ENCODE results near the gene OTOS.

The OTOS gene

DNA sequence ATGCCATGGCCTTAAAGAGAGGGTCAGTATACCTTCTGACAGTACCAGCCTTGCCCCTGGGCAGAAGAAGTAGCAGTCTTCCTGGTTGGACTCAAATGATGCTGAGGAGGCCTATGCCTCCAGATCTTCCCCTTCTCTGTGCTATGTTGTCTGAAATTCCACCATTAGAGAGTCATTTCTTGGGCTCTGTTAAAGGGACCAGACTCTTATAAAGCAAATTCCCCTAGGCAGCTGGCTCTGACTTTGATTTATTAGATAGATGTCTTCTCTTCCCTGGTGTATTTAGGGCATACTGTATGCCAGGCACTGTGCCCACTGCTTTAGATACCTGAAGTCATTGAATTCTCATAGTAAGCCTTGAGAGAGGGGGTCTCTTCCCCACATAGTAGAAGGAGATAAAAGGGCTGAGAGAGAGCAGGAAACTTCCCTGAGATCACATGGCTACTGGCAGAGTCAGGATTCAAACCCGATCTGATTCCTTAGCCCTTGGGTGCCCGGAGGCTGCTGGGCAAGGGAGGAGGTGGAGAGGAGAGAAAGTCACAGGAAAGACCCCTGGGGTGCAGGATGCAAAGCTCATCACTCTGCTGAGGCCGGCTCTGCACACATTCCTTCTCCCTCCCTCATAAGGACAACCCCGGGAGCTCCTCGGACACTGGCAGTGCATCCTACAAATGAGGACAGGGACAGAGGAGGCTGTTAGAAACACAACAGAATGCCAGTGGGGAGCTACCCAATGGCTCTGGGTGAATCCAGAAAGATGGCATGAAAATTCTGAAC, 27.4 kb downstream of the OTOS start:
- H3K4me1 Mint-ChIP-seq (ENCODE audit: low read depth): no peaks in the 10 kb centered on the region
- DNase-seq (ENCODE audit: low spot score): no peak
- no peak overlapping the region for H3K4me3 Mint-ChIP-seq
- no peaks in the 10 kb centered on the region for H3K36me3 Mint-ChIP-seq (ENCODE audit: low read depth)
- no peak overlapping the region for H3K27ac Mint-ChIP-seq
- no peaks in the 10 kb centered on the region for H3K9me3 Mint-ChIP-seq
- peaks cover 23% of the 10 kb centered on the region for H3K27me3 Mint-ChIP-seq (ENCODE audit: low read depth)

DNA sequence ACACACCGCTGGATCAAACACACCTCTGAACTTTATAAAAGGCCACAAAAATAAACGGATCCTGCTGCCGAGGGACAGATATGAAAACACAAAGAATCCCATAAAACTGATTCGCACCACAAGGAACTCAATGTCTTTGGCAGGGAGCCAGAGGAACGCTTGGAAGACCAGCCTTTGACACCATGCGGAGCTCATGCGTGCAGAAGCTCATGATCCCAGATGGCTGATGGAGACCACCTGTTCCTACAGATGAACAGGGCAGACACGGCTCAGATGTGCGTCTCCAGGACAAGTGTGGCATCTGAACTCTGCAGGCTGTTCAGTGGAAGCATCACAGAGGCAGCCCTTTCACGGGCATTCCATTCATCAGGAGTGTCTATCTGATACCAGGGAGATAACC, 29.2 kb downstream of the OTOS start:
- Mint-ChIP-seq H3K36me3 (ENCODE audit: low read depth) (no peaks in the 10 kb centered on the region), H3K4me3 (no peak overlapping the region), H3K27ac (no peak overlapping the region), H3K9me3 (no peaks in the 10 kb centered on the region), H3K27me3 (ENCODE audit: low read depth) (peaks cover 23% of the 10 kb centered on the region), H3K4me1 (ENCODE audit: low read depth) (no peaks in the 10 kb centered on the region)
- DNase-seq (ENCODE audit: low spot score): no peak

DNA sequence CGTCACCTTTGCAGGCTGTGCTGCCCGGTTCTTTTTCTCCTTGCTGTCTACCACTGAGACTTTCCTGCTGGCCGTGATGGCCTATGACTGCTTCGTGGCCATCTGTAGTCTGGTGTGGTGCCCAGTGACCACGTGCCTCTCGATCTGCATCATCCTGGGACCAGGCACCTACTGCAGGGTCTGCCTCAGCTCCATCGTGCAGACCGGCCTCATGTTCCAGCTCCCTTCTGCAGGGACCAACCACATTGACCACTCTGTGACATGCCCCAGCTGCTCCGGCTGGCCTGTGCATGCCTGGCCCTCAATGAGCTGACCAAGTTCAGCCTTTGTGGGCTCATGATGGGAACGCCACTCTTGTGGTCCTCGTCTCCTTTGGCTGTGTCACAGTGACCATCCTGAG, 31.1 kb downstream of the OTOS start:
- no peak for DNase-seq (ENCODE audit: low spot score)
- Mint-ChIP-seq H3K36me3 (ENCODE audit: low read depth) (no peaks in the 10 kb centered on the region), H3K9me3 (no peaks in the 10 kb centered on the region), H3K4me1 (ENCODE audit: low read depth) (no peaks in the 10 kb centered on the region), H3K4me3 (no peak overlapping the region), H3K27ac (no peak overlapping the region), H3K27me3 (ENCODE audit: low read depth) (peaks cover 14% of the 10 kb centered on the region)

DNA sequence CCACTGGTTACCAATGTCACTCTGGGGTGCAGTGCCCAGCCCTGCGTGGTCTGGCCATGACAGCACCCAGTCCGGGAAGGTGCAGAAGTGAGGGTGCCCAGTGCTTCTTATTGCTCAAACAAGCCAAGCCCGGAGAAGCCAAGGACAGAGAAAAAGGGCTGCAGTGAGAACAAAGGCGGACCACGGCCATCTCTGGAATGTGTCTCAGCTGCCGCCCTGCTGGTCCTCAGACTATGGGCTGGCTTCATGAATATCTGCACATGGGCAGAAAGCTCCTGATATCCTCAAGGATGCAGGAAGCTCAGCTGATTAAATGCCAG, 33.0 kb downstream of the OTOS start:
- DNase-seq (ENCODE audit: low spot score): no peak
- H3K9me3 Mint-ChIP-seq: no peaks in the 10 kb centered on the region
- no peak overlapping the region for H3K27ac Mint-ChIP-seq
- H3K4me1 Mint-ChIP-seq (ENCODE audit: low read depth): no peaks in the 10 kb centered on the region
- no peak overlapping the region for H3K4me3 Mint-ChIP-seq
- H3K36me3 Mint-ChIP-seq (ENCODE audit: low read depth): no peaks in the 10 kb centered on the region
- H3K27me3 Mint-ChIP-seq (ENCODE audit: low read depth): peaks cover 3% of the 10 kb centered on the region

DNA sequence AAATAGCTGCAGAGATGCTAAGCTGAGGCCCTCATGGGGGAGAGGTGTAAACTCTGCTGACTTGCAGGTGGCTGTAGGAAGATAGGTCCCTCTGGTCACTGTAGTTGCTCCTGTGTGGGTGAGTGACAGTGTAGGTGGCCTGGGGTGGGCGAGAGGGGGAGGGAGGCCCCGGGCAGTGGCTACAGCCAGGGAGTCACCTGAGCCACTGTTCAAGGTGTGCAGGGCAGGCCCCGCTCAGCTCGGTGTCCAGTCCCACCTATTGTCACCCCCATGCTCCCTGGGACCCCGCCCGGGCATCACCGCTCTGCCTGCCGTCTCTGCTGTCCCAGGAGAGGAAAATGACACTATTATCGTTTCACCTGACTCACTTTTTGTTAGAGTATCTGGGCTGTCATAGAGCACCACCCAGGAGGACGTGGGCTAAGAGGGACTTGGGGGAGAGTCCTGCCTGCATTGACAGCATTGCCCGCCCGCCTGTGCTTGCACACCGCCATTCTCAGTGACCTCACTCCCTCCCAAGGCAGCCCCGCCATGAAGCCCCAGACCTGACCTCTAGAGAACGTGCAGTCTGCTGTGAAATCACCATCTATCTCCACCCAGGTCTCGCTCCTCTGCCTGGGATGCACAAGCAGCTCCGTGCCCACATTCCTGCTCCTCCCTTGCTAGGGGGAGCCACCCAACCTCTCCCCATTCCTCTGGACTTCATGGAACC, 33.5 kb downstream of the OTOS start:
- no peaks in the 10 kb centered on the region for H3K27me3 Mint-ChIP-seq (ENCODE audit: low read depth)
- H3K36me3 Mint-ChIP-seq (ENCODE audit: low read depth): no peaks in the 10 kb centered on the region
- H3K4me1 Mint-ChIP-seq (ENCODE audit: low read depth): no peaks in the 10 kb centered on the region
- H3K27ac Mint-ChIP-seq: no peak overlapping the region
- H3K4me3 Mint-ChIP-seq: no peak overlapping the region
- no peak for DNase-seq (ENCODE audit: low spot score)
- H3K9me3 Mint-ChIP-seq: no peaks in the 10 kb centered on the region

DNA sequence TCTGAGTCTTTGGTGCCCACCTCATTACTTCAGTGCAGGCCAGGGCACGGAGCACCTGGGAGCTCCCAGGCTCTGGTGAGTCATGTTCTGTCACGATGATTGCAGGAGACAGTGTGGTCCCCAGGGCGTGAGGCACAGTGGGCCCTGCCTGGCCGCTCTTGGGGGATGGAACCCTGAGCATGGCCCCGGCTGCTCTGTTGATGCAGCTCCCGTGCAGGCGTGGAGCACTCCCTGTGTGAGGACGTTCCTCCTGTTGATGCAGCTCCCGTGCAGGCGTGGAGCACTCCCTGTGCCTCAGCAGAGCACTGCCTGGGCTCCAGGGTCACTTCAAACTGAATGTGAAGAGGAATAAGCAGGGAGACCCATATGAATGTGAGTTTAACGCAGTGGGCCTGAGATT, 34.5 kb downstream of the OTOS start:
- no peaks in the 10 kb centered on the region for H3K4me1 Mint-ChIP-seq (ENCODE audit: low read depth)
- no peak overlapping the region for H3K27ac Mint-ChIP-seq
- no peak for DNase-seq (ENCODE audit: low spot score)
- H3K27me3 Mint-ChIP-seq (ENCODE audit: low read depth): peaks cover 2% of the 10 kb centered on the region
- H3K9me3 Mint-ChIP-seq: no peaks in the 10 kb centered on the region
- H3K4me3 Mint-ChIP-seq: no peak overlapping the region
- no peaks in the 10 kb centered on the region for H3K36me3 Mint-ChIP-seq (ENCODE audit: low read depth)

DNA sequence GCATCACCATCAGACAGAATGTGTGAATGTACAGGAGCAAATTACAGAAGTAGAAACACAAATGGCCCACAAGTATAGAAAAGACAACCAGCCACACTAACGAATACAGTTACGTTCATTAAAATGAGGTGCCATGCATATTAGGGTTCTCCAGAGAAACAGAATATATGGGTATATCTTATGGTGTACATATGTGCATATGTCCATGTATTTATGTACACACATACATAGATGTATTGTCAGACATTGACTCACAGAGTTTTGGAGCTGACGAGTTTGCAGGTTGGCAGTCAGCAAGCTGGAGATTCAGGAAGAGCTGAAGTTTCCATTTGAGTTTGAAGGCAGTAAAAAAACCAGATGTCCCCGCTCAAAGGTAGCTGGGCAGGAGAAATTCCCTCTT, 37.3 kb downstream of the OTOS start:
- no peak overlapping the region for H3K27ac Mint-ChIP-seq
- DNase-seq (ENCODE audit: low spot score): no peak
- H3K4me1 Mint-ChIP-seq (ENCODE audit: low read depth): no peaks in the 10 kb centered on the region
- H3K36me3 Mint-ChIP-seq (ENCODE audit: low read depth): no peaks in the 10 kb centered on the region
- no peak overlapping the region for H3K4me3 Mint-ChIP-seq
- H3K9me3 Mint-ChIP-seq: no peaks in the 10 kb centered on the region
- peaks cover 17% of the 10 kb centered on the region for H3K27me3 Mint-ChIP-seq (ENCODE audit: low read depth)

DNA sequence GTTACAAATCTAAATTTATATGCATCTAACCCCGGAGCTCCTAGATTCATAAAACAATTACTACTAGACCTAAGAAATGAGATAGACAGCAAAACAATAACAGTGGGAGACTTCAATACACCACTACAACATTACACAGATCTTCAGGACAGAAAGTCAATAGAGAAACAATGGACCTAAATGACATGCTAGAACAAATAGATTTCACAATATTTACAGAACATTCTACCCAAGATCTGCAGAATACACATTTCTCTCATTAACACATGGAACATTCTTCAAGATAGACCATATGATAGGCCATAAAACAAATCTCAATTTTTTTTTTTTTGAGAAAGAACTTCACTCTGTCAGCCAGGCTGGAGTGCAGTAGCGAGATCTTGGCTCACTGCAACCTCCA, 42.1 kb downstream of the OTOS start:
- no peak overlapping the region for H3K27ac Mint-ChIP-seq
- H3K4me3 Mint-ChIP-seq: no peak overlapping the region
- H3K4me1 Mint-ChIP-seq (ENCODE audit: low read depth): no peaks in the 10 kb centered on the region
- DNase-seq (ENCODE audit: low spot score): no peak
- no peaks in the 10 kb centered on the region for H3K36me3 Mint-ChIP-seq (ENCODE audit: low read depth)
- H3K27me3 Mint-ChIP-seq (ENCODE audit: low read depth): peaks cover 56% of the 10 kb centered on the region
- H3K9me3 Mint-ChIP-seq: no peaks in the 10 kb centered on the region

DNA sequence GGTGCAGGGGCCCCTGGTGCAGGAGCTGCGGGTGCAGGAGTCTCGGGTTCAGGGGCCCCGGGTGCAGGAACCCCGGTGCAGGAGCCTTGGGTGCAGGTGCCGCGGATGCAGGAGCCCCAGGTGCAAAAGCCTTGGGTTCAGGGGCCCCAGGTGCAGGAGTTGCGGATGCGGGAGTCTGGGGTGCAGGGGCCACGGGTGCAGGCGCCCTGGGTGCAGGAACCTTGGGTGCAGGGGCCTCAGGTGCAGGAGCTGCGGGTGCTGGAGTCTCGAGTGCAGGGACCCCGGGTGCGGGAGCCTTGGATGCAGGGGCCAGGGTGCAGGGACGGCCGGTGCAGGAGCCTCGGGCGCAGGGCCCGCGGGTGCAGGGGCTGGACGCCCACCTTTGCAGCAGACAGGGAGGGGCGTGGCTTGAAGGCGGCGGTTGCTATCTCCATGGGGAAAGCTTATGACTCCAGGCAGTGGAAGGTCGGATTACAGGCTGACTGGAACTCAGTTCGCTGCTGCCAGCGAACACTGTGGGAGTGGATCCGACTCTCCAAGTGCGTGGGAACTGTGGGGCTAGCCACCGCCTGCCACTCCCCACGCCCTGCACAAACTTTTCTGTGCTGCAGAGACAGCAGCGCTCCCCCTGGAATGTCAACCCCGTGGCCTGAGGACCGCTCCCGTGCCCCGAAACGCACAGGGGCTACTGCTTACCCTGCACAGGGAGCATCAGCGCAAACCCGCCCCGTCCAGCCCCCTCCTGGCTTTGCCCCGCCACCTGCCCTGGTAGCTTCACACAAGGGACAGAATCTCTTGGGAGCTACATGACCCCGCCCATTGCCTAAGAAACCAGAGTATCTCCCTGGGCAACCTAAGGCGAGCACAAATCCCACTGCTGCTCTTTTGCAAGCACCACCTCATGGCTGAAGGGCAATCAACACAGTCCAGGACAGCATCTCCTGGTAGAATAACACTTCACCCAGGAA, 44.6 kb downstream of the OTOS start:
- no peaks in the 10 kb centered on the region for H3K36me3 Mint-ChIP-seq (ENCODE audit: low read depth)
- no peak for DNase-seq (ENCODE audit: low spot score)
- H3K27me3 Mint-ChIP-seq (ENCODE audit: low read depth): peaks cover 64% of the 10 kb centered on the region
- no peaks in the 10 kb centered on the region for H3K4me1 Mint-ChIP-seq (ENCODE audit: low read depth)
- H3K4me3 Mint-ChIP-seq: no peak overlapping the region
- no peak overlapping the region for H3K27ac Mint-ChIP-seq
- H3K9me3 Mint-ChIP-seq: no peaks in the 10 kb centered on the region

DNA sequence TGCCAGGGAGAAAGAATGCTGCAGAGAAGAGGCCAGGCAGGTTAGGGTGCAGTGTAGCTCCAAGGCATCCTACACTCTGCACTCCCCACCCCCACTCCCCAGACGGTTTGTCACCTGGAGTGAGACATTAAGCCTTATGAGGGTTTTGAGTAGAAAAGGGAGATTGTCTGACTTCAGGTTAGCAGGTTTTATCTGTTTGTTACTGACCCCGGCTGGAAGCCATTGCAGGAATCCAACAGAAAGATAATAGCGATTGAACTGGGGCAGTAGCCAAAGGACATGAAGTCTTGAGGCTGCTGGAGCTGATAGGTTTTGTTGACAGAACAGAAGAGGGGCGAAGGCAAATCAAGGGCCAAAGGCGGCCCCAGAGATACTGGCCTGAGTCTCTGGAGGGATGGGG, 51.2 kb downstream of the OTOS start:
- Mint-ChIP-seq H3K36me3 (ENCODE audit: low read depth) (no peaks in the 10 kb centered on the region), H3K4me3 (no peak overlapping the region), H3K9me3 (peaks cover 15% of the 10 kb centered on the region), H3K27ac (no peak overlapping the region), H3K4me1 (ENCODE audit: low read depth) (no peaks in the 10 kb centered on the region), H3K27me3 (ENCODE audit: low read depth) (peaks cover 21% of the 10 kb centered on the region)
- no peak for DNase-seq (ENCODE audit: low spot score)
